ENCODE measurements around the gene FREY1.

FREY1 gene

GRCh38 chr11:45860764-45861510, 46.1 kb downstream of the FREY1 start:
- no peak for DNase-seq

GRCh38 chr11:45860348-45860747, 46.7 kb downstream of the FREY1 start:
- DNase-seq, result no peak

DNA sequence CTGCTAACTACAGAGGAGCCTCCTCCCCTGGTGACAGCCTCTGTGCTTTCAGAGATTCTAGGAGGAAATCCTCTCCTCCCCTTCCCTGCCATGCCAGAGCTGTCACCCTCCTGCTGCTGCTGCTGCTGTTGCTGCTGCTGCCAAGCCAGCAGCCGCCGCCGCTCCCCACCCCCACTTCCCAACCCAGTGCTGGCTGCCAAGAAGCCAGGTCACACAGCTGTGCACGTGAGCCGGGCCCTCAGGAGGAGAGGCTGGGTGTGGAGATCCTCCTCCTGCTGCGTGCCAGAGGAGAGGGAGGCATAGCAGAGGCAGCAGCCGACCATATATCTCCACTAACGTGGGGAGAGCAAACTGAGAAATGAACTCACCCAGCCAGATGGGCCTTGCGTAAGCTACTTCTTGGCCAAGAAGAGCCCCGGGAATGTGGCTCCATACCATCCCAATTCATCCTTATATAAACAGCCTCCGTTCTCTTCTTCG, 47.4 kb downstream of the FREY1 start:
- no peak for DNase-seq

GRCh38 chr11:45858751-45859398, 48.2 kb downstream of the FREY1 start:
- no peak for DNase-seq

DNA sequence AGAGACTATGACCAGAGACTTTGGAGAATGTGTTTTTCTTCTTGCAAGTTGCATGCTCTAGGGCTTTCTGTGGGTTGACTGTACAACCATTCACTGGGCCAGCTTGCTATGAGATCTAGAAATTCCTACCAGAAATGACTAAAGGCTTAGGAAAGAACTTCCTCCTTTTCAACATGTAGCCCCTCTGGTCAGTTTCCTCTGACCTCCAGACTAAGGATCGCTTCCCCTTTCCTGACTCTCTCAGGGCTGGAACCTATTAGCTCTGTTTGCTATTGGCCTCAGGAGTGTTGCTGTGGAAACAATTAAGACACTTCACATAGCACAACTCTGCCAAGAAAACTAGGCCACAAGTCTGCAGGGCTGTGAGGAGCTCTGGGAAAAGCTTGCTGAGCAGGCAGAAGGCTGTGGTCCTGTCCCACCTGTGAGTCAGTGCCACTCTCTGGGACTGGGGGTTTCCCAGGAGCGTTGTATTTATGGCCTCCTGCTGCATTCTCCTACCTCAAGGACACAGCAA, 49.1 kb downstream of the FREY1 start:
- DNase-seq, result no peak
